Ovary (tissue), 3 donors: ENCODE results near the gene CCND1.

Experiments
- EP300 ChIP-seq: sonication (generic); formaldehyde crosslinking; IDR thresholded peaks from one replicate; pipeline ENCODE4 v1.6.1; 2017; ENCODE audit warnings: antibody characterized with exemption
- POLR2A ChIP-seq: fragments of 450-650 bp; IDR thresholded peaks from one replicate; pipeline ENCODE4 v1.6.1; 2017; ENCODE audit warnings: antibody characterized with exemption, mild to moderate bottlenecking, moderate library complexity
- TF ChIP-seq, protein P1 (sequence below), 3 donors: fragments of 450-650 bp in 2 of 3; fragments of 200-600 bp in 1 of 3; IDR thresholded peaks; one replicate each; pipeline versions ENCODE4 v1.5.1 to v1.8.0; 2016 to 2022; ENCODE audit warnings: antibody characterized with exemption in 3 of 3, mild to moderate bottlenecking in 1 of 3
- donor health status: DM: no; HTN: no; CAD: no.

DNA sequence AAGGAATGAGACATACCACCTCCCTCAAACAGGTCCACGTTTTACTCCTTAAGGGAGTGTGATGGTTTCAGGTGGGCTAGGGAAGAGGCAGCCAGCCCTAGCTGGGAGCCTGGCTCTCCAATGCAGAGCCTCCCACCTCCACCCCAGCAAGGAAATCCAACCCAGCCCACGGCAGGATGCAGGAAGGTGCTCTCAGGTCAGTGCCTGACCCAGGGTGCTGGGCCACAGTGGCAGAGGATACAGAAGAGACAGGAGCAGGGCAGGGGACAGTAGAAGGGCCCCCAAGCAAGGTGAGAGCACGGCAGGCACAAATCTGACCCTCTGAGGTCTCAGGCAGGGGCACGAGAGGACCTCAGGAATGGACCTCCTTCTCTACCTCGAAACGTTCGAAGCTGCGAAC is 26.9 kb upstream of the CCND1 start:
- TF ChIP-seq POLR2A (no peak), EP300 (no peak)
- TF ChIP-seq, protein P1, sequence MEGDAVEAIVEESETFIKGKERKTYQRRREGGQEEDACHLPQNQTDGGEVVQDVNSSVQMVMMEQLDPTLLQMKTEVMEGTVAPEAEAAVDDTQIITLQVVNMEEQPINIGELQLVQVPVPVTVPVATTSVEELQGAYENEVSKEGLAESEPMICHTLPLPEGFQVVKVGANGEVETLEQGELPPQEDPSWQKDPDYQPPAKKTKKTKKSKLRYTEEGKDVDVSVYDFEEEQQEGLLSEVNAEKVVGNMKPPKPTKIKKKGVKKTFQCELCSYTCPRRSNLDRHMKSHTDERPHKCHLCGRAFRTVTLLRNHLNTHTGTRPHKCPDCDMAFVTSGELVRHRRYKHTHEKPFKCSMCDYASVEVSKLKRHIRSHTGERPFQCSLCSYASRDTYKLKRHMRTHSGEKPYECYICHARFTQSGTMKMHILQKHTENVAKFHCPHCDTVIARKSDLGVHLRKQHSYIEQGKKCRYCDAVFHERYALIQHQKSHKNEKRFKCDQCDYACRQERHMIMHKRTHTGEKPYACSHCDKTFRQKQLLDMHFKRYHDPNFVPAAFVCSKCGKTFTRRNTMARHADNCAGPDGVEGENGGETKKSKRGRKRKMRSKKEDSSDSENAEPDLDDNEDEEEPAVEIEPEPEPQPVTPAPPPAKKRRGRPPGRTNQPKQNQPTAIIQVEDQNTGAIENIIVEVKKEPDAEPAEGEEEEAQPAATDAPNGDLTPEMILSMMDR (IDR thresholded peaks at IDR 0.05) = no peak
